ENCODE measurements around the gene EGLN2.

DNA sequence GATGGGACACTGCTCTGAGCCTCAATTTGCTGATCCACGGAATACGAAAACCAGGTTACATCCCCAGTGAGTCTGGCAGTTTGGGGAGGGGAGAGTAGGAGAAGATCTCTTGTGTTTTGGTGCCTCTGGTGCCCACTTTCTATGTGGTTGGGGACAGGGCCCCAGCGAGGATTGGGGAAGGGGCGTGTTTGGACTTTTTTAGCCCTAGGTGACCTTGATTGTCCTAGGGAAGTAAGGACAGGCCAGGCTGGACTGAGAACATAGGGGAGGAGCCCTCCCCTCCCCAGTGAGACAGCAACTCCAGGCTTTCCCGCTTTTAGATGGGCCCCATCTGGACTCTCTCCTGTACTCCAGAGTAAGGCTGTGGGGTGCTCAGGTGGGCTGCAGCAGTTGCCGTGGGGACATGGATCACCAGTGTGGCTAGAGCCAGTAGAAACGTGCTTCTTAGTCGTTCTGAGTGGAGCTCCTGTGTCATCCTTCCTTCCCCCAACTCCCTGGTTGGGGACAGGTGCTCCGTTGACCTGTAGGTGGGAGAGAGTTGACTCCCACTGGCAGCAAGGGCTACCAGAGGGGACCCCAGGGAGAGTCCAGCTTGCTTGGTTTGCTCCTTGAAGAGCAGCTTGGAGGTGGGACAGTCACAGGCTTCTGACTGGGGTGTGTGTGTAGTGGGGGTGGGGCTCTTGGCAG lies 4.3 kb downstream of the EGLN2 start:
- TF ChIP-seq POLR2A (IDR thresholded peaks at IDR 0.05) (no peak), POLR2AphosphoS5 (IDR thresholded peaks at IDR 0.05) (no peak), EP300 (IDR thresholded peaks at IDR 0.05) (no peak)
- TF ChIP-seq, protein P1, sequence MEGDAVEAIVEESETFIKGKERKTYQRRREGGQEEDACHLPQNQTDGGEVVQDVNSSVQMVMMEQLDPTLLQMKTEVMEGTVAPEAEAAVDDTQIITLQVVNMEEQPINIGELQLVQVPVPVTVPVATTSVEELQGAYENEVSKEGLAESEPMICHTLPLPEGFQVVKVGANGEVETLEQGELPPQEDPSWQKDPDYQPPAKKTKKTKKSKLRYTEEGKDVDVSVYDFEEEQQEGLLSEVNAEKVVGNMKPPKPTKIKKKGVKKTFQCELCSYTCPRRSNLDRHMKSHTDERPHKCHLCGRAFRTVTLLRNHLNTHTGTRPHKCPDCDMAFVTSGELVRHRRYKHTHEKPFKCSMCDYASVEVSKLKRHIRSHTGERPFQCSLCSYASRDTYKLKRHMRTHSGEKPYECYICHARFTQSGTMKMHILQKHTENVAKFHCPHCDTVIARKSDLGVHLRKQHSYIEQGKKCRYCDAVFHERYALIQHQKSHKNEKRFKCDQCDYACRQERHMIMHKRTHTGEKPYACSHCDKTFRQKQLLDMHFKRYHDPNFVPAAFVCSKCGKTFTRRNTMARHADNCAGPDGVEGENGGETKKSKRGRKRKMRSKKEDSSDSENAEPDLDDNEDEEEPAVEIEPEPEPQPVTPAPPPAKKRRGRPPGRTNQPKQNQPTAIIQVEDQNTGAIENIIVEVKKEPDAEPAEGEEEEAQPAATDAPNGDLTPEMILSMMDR (IDR thresholded peaks at IDR 0.05), result no peak

Data from sigmoid colon (tissue), 4 donors.